Measurements from ENCODE around the gene CABLES1. TPM values are rescaled to one million over a fixed set of nuclear protein-coding genes. Genes with fewer than 3 reads are reported as not detected.

Gene CABLES1
- total RNA-seq, 1 donor from 2014 or later: 3.1 TPM

- no peak overlapping the region for H3K27ac Mint-ChIP-seq (ENCODE audit: unreplicated experiment)
- peaks cover 3% of the 10 kb centered on the region for H3K4me1 Mint-ChIP-seq (ENCODE audit: low read depth, unreplicated experiment)
- H3K9me3 Mint-ChIP-seq (ENCODE audit: unreplicated experiment): peaks cover 4% of the 10 kb centered on the region
- TF ChIP-seq CTCF (IDR thresholded peaks at IDR 0.05; ENCODE audit: partially characterized antibody, unreplicated experiment): no peak
- no peak overlapping the region for H3K4me3 Mint-ChIP-seq (ENCODE audit: unreplicated experiment)
- no peak for DNase-seq
- H3K27me3 Mint-ChIP-seq (ENCODE audit: unreplicated experiment): peaks cover 3% of the 10 kb centered on the region
- no peaks in the 10 kb centered on the region for H3K36me3 Mint-ChIP-seq (ENCODE audit: unreplicated experiment)
Observed at GRCh38 chr18:23210526-23210925, 75.2 kb downstream of the CABLES1 start.

DNA sequence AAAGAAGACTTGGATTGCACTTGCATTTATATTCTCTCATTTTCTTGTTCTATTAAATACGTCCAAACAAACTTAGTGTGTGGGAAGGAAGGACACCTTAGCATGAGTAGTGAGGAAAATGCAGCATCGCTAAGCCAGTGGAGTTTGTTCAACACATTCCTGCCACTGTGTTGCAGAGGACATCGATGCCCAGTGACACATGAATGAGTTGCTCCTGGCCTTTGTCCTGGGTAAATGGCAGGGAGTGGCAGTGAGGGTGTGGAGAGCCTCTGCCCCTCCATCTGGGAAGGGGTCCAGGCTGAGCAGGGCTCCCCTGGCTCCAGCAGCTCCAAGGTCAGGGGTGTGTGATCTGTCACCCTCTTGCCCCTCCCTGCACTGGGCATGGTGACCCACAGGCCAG, 75.9 kb downstream of the CABLES1 start:
- no peak for TF ChIP-seq CTCF (IDR thresholded peaks at IDR 0.05; ENCODE audit: partially characterized antibody, unreplicated experiment)
- peaks cover 5% of the 10 kb centered on the region for H3K9me3 Mint-ChIP-seq (ENCODE audit: unreplicated experiment)
- H3K27me3 Mint-ChIP-seq (ENCODE audit: unreplicated experiment): peaks cover 3% of the 10 kb centered on the region
- no peak overlapping the region for H3K4me3 Mint-ChIP-seq (ENCODE audit: unreplicated experiment)
- no peaks in the 10 kb centered on the region for H3K36me3 Mint-ChIP-seq (ENCODE audit: unreplicated experiment)
- no peak for DNase-seq
- peaks cover 3% of the 10 kb centered on the region for H3K4me1 Mint-ChIP-seq (ENCODE audit: low read depth, unreplicated experiment)
- H3K27ac Mint-ChIP-seq (ENCODE audit: unreplicated experiment): no peak overlapping the region

DNA sequence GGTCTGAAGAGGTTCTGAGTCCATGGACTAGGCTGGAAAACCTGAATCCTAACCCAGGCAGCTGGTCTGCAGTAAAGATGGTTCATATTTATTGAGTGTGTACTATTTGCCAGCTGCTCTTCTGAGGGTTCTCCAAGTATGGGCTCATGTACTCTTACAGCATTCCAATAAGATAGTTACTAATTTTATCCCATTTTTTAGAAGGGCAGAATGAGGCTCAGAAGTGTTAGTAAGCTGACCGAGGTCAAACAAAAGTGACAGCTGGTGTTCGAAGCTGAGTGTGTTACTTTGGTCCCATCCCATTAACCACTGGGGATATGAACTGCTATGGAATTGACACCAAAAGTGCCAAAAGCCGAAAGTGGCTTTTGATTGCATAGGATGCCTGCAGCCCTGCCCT, 76.9 kb downstream of the CABLES1 start:
- Mint-ChIP-seq H3K27me3 (ENCODE audit: unreplicated experiment) (peaks cover 2% of the 10 kb centered on the region), H3K9me3 (ENCODE audit: unreplicated experiment) (peaks cover 5% of the 10 kb centered on the region), H3K27ac (ENCODE audit: unreplicated experiment) (no peak overlapping the region), H3K4me3 (ENCODE audit: unreplicated experiment) (no peak overlapping the region), H3K4me1 (ENCODE audit: low read depth, unreplicated experiment) (peaks cover 3% of the 10 kb centered on the region), H3K36me3 (ENCODE audit: unreplicated experiment) (no peaks in the 10 kb centered on the region)
- TF ChIP-seq CTCF (IDR thresholded peaks at IDR 0.05; ENCODE audit: partially characterized antibody, unreplicated experiment): no peak
- DNase-seq: no peak

- H3K4me1 Mint-ChIP-seq (ENCODE audit: low read depth, unreplicated experiment): peaks cover 3% of the 10 kb centered on the region
- TF ChIP-seq CTCF (IDR thresholded peaks at IDR 0.05; ENCODE audit: partially characterized antibody, unreplicated experiment): no peak
- H3K27ac Mint-ChIP-seq (ENCODE audit: unreplicated experiment): no peak overlapping the region
- H3K4me3 Mint-ChIP-seq (ENCODE audit: unreplicated experiment): no peak overlapping the region
- no peaks in the 10 kb centered on the region for H3K36me3 Mint-ChIP-seq (ENCODE audit: unreplicated experiment)
- no peak for DNase-seq
- peaks cover 5% of the 10 kb centered on the region for H3K9me3 Mint-ChIP-seq (ENCODE audit: unreplicated experiment)
- H3K27me3 Mint-ChIP-seq (ENCODE audit: unreplicated experiment): peaks cover 2% of the 10 kb centered on the region
Observed at GRCh38 chr18:23213200-23213599, 77.9 kb downstream of the CABLES1 start.

GRCh38 chr18:23217781-23218180, 82.5 kb downstream of the CABLES1 start:
- H3K27me3 Mint-ChIP-seq (ENCODE audit: unreplicated experiment): peaks cover 4% of the 10 kb centered on the region
- no peaks in the 10 kb centered on the region for H3K36me3 Mint-ChIP-seq (ENCODE audit: unreplicated experiment)
- no peak for TF ChIP-seq CTCF (IDR thresholded peaks at IDR 0.05; ENCODE audit: partially characterized antibody, unreplicated experiment)
- DNase-seq: no peak
- peaks cover 3% of the 10 kb centered on the region for H3K9me3 Mint-ChIP-seq (ENCODE audit: unreplicated experiment)
- H3K4me1 Mint-ChIP-seq (ENCODE audit: low read depth, unreplicated experiment): peaks cover 5% of the 10 kb centered on the region
- no peak overlapping the region for H3K4me3 Mint-ChIP-seq (ENCODE audit: unreplicated experiment)
- no peak overlapping the region for H3K27ac Mint-ChIP-seq (ENCODE audit: unreplicated experiment)

Measured in glutamatergic neuron (in vitro differentiated cells).